Measurements from ENCODE around the gene CHST8.

- TF ChIP-seq CTCF (conservative IDR thresholded peaks at IDR 0.05; ENCODE audit: low read length) (no peak), EZH2phosphoT487 (IDR thresholded peaks at IDR 0.05; ENCODE audit: borderline replicate concordance) (no peak)
Measured at GRCh38 chr19:33746159-33746558, 124.4 kb downstream of the CHST8 start.

Measured in Loucy (cell line).